ENCODE data around the gene ITGB2. TPM values are rescaled to one million over a fixed set of nuclear protein-coding genes. Genes with fewer than 3 reads are reported as not detected.

ITGB2 gene
- total and polyA plus RNA-seq, 2 donors (not counting 1 experiment from before 2014, with no cell fraction given), result 0.05 TPM; not detected in 1

DNA sequence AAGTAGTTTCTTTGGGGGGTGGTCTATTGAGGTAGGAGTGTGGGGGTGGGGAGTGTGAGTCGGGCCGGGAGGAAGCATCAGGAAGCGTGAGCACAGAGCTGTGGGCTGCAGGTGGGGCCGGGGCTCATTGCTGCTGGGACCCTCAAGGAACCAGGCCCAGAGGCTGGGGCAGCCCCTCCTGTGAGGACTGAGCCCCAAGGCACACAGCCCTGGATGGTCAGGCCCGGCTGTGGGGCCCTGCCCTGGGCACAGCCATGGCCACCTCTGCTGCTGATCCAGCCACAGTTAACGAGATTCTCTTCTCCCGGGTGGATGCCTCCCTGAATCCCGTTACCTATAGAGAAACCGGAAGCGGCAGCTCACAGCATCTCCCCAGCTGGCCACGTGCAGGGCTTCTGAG is 79.9 kb downstream of the ITGB2 start:
- H2AFZ ChIP-seq (ENCODE audit: low read length), result no peak overlapping the region
- no peaks in the 10 kb centered on the region for H3K79me2 ChIP-seq (ENCODE audit: control insufficient read depth, insufficient read depth, low read length)
- no peak overlapping the region for H3K4me2 ChIP-seq (ENCODE audit: extremely low read depth, insufficient read depth, low read length)
- H4K20me1 ChIP-seq (ENCODE audit: control insufficient read depth, extremely low read depth, insufficient read depth, low read length), result no peaks in the 10 kb centered on the region
- H3K4me1 ChIP-seq (ENCODE audit: control insufficient read depth, extremely low read depth, insufficient read depth, low read length), result peaks cover 2% of the 10 kb centered on the region
- no peak for DNase-seq (ENCODE audit: low read depth in 2 of 2)
- peaks cover 3% of the 10 kb centered on the region for H3K27me3 ChIP-seq (ENCODE audit: control insufficient read depth, insufficient read depth, low read length)
- TF ChIP-seq, protein P1, sequence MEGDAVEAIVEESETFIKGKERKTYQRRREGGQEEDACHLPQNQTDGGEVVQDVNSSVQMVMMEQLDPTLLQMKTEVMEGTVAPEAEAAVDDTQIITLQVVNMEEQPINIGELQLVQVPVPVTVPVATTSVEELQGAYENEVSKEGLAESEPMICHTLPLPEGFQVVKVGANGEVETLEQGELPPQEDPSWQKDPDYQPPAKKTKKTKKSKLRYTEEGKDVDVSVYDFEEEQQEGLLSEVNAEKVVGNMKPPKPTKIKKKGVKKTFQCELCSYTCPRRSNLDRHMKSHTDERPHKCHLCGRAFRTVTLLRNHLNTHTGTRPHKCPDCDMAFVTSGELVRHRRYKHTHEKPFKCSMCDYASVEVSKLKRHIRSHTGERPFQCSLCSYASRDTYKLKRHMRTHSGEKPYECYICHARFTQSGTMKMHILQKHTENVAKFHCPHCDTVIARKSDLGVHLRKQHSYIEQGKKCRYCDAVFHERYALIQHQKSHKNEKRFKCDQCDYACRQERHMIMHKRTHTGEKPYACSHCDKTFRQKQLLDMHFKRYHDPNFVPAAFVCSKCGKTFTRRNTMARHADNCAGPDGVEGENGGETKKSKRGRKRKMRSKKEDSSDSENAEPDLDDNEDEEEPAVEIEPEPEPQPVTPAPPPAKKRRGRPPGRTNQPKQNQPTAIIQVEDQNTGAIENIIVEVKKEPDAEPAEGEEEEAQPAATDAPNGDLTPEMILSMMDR (conservative IDR thresholded peaks at IDR 0.05 in 1 of 2, IDR thresholded peaks at IDR 0.05 in 1 of 2; ENCODE audit: low read depth in 1 of 2, low read length in 2 of 2), result no peak
- no peak for TF ChIP-seq EZH2 (IDR thresholded peaks at IDR 0.05; ENCODE audit: low read length, missing control alignments)
- no peak overlapping the region for H3K27ac ChIP-seq (ENCODE audit: insufficient read depth, low read length)
- H3K9me3 ChIP-seq (ENCODE audit: control insufficient read depth, insufficient read depth, low read depth, low read length), result no peaks in the 10 kb centered on the region
- H3K9ac ChIP-seq (ENCODE audit: insufficient read depth, low read length), result no peak overlapping the region
- H3K4me3 ChIP-seq (replicated peaks in 1 of 4; ENCODE audit: control extremely low read depth in 1 of 4, insufficient read depth in 1 of 4, low read depth in 3 of 4, low read length in 4 of 4), result no peak overlapping the region
- no peaks in the 10 kb centered on the region for H3K36me3 ChIP-seq (ENCODE audit: control insufficient read depth, insufficient read depth, low read length)

DNA sequence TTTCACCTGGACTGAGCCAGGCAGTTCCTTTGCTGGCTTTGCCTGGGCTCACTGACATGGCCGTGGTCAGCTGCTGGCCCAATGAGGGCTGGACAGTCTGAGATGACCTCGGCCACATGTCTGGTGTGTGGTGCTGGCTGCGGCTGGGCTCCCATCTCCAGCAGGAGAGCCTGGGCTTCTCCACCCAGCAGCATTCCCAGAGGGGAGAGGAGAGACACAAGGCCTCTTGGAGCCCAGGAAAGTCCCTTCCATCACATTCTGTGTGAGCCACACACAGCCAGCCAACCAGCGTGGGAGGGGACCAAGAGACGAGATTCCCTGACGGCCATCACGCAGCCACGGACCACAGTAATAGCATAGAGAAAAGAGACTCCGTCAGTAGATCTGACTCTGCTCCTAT is 81.7 kb downstream of the ITGB2 start:
- Histone ChIP-seq H3K36me3 (ENCODE audit: control insufficient read depth, insufficient read depth, low read length) (no peaks in the 10 kb centered on the region), H4K20me1 (ENCODE audit: control insufficient read depth, extremely low read depth, insufficient read depth, low read length) (no peaks in the 10 kb centered on the region), H3K27ac (ENCODE audit: insufficient read depth, low read length) (no peak overlapping the region), H3K4me3 (replicated peaks in 1 of 4; ENCODE audit: control extremely low read depth in 1 of 4, insufficient read depth in 1 of 4, low read depth in 3 of 4, low read length in 4 of 4) (no peak overlapping the region), H3K9ac (ENCODE audit: insufficient read depth, low read length) (no peak overlapping the region), H3K4me1 (ENCODE audit: control insufficient read depth, extremely low read depth, insufficient read depth, low read length) (no peaks in the 10 kb centered on the region), H3K9me3 (ENCODE audit: control insufficient read depth, insufficient read depth, low read depth, low read length) (no peaks in the 10 kb centered on the region), H3K4me2 (ENCODE audit: extremely low read depth, insufficient read depth, low read length) (no peak overlapping the region), H3K79me2 (ENCODE audit: control insufficient read depth, insufficient read depth, low read length) (no peaks in the 10 kb centered on the region), H2AFZ (ENCODE audit: low read length) (no peak overlapping the region), H3K27me3 (ENCODE audit: control insufficient read depth, insufficient read depth, low read length) (peaks cover 3% of the 10 kb centered on the region)
- no peak for DNase-seq (ENCODE audit: low read depth in 2 of 2)
- TF ChIP-seq, protein P1 (conservative IDR thresholded peaks at IDR 0.05 in 1 of 2, IDR thresholded peaks at IDR 0.05 in 1 of 2; ENCODE audit: low read depth in 1 of 2, low read length in 2 of 2), result no peak
- TF ChIP-seq EZH2 (IDR thresholded peaks at IDR 0.05; ENCODE audit: low read length, missing control alignments), result no peak

DNA sequence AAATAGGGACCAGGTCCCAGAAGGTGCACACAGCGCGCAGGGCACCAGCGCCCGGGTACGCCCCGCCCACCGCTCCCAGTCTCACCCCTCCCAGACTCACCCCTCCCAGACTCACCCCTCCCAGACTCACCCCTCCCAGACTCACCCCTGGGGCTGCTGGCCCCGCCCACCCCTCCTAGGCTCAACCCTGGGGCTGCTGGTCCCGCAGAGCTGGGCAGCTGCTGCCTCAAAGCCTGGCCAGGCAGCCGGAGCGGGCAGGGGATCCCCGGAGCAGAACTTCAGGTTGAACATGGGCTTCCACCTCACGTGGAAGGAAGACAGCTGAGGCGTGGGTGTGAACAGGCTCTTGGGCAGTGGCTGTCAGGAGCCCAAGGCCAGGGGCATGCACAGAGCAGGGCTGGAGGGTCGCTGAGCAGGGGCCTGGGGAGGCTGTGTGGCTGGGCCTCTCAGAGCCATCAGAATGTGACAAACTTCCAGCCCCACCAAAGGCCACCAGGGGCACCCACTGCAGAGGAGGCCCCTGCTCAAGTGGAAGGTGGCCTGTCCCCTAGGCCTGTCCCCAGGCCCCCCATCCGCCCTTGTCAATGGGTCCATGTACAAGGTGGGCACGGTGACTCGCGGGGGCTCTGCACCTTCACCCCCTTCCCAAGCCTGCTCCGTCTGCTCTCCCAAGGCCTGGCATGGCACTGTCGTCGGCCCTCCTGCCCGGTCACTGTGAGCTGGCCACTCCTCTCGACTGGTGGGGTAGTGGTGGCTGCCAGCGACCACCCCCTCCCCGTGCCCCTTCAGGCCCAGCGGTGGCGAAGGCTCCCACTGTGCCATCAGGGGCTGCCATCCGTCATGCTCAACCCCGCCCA is 82.4 kb downstream of the ITGB2 start:
- DNase-seq (ENCODE audit: low read depth in 2 of 2), result no peak
- no peaks in the 10 kb centered on the region for H3K4me1 ChIP-seq (ENCODE audit: control insufficient read depth, extremely low read depth, insufficient read depth, low read length)
- no peaks in the 10 kb centered on the region for H3K36me3 ChIP-seq (ENCODE audit: control insufficient read depth, insufficient read depth, low read length)
- no peak overlapping the region for H3K9ac ChIP-seq (ENCODE audit: insufficient read depth, low read length)
- no peak overlapping the region for H3K4me3 ChIP-seq (replicated peaks in 1 of 4; ENCODE audit: control extremely low read depth in 1 of 4, insufficient read depth in 1 of 4, low read depth in 3 of 4, low read length in 4 of 4)
- no peaks in the 10 kb centered on the region for H3K79me2 ChIP-seq (ENCODE audit: control insufficient read depth, insufficient read depth, low read length)
- H4K20me1 ChIP-seq (ENCODE audit: control insufficient read depth, extremely low read depth, insufficient read depth, low read length), result no peaks in the 10 kb centered on the region
- TF ChIP-seq, protein P1 (conservative IDR thresholded peaks at IDR 0.05 in 1 of 2, IDR thresholded peaks at IDR 0.05 in 1 of 2; ENCODE audit: low read depth in 1 of 2, low read length in 2 of 2), result no peak
- TF ChIP-seq EZH2 (IDR thresholded peaks at IDR 0.05; ENCODE audit: low read length, missing control alignments), result no peak
- no peak overlapping the region for H2AFZ ChIP-seq (ENCODE audit: low read length)
- H3K27ac ChIP-seq (ENCODE audit: insufficient read depth, low read length), result no peak overlapping the region
- no peaks in the 10 kb centered on the region for H3K9me3 ChIP-seq (ENCODE audit: control insufficient read depth, insufficient read depth, low read depth, low read length)
- H3K27me3 ChIP-seq (ENCODE audit: control insufficient read depth, insufficient read depth, low read length), result peaks cover 3% of the 10 kb centered on the region
- H3K4me2 ChIP-seq (ENCODE audit: extremely low read depth, insufficient read depth, low read length), result no peak overlapping the region

Data from fibroblast of lung (primary cell).